Ovary (tissue), 9 donors: ENCODE measurements around the gene SLC29A1. TPM values are rescaled to one million over a fixed set of nuclear protein-coding genes. Genes with fewer than 3 reads are reported as not detected.

ENCODE experiments used
- DNase-seq, 5 donors: peaks; one replicate each; pipeline ENCODE4 v3.0.0-alpha.2; 2019 to 2020
- H3K27ac ChIP-seq, 2 donors: fragments of 200-600 bp; one replicate each; pipeline versions ENCODE4 v1.5.1 to v1.8.0; 2019 to 2022
- H3K27me3 ChIP-seq: fragments of 200-600 bp; one replicate; pipeline ENCODE4 v1.8.0; 2022
- H3K36me3 ChIP-seq: fragments of 200-600 bp; sonication (generic); one replicate; pipeline ENCODE4 v1.5.1; 2019
- H3K4me1 ChIP-seq: one replicate; pipeline ENCODE4 v1.8.1; 2013; ENCODE audit warnings: mild to moderate bottlenecking, moderate library complexity; ENCODE audit not compliant: insufficient read depth
- H3K4me3 ChIP-seq: fragments of 200-600 bp; sonication (generic); one replicate; pipeline ENCODE4 v1.5.1; 2017
- H3K9me3 ChIP-seq, 2 donors: fragments of 200-600 bp in 1 of 2; sonication (generic) in 1 of 2; one replicate each; pipeline versions ENCODE4 v1.5.1 to v1.8.1; 2013 to 2019; ENCODE audit warnings: mild to moderate bottlenecking in 1 of 2, moderate library complexity in 1 of 2
- EP300 ChIP-seq: sonication (generic); formaldehyde crosslinking; IDR thresholded peaks from one replicate; pipeline ENCODE4 v1.6.1; 2017; ENCODE audit warnings: antibody characterized with exemption
- POLR2A ChIP-seq: fragments of 450-650 bp; IDR thresholded peaks from one replicate; pipeline ENCODE4 v1.6.1; 2017; ENCODE audit warnings: antibody characterized with exemption, mild to moderate bottlenecking, moderate library complexity
- WGBS, 3 donors: extraction: QIAGEN DNeasy Blood & Tissue Kit in 1 of 3; methylation state at CpG; one replicate each; pipeline versions ENCODE4 v1.1.5 to v1.1.7; 2013 to 2017; 5-methylcytosine and 5-hydroxymethylcytosine counted together
- intact Hi-C, 4 donors: fragments of 100-400 bp; cut with DNase I; formaldehyde crosslinking; loops; one replicate each; pipeline versions ENCODE4 v1.11.0 to v1.15.1; 2022 to 2023
- polyA plus RNA-seq, 2 donors: library from polyadenylated mRNA; stranded (reverse); fragments of 200-250 nt in 1 of 2; fragments of 350-450 nt in 1 of 2; fragmentation: Illumina TruSeq in 1 of 2; extraction: RNeasy Lipid Tissue Mini Kit (QIAGEN cat#74804) in 1 of 2; gene quantifications; one replicate each; pipeline ENCODE4 v1.2.3, GENCODE V29; 2013 to 2014
- total RNA-seq, 7 donors: library from RNA; depleted of rRNA in 2 of 7; stranded (reverse); fragments of >200 nt in 2 of 7; fragmentation: NEBNext Ultra II Directional in 3 of 7; extraction: Animal tissue kit (Norgen Biotek cat#: 25700) in 3 of 7; gene quantifications; one replicate each; pipeline versions ENCODE4 v1.1.0 to v1.2.4, GENCODE V29; 2016 to 2023
- TF ChIP-seq, protein P1 (sequence below), 3 donors: fragments of 450-650 bp in 2 of 3; fragments of 200-600 bp in 1 of 3; IDR thresholded peaks; one replicate each; pipeline versions ENCODE4 v1.5.1 to v1.8.0; 2016 to 2022; ENCODE audit warnings: antibody characterized with exemption in 3 of 3, mild to moderate bottlenecking in 1 of 3
- donor health status: DM: no; HTN: no; CAD: no; lungs with moderate emphysema.
- donor health status: DM: no; HTN: no; CAD: no.
- donor health status: Bipolar disorder and iron deficiency.
- donor health status: DM: yes; HTN: yes; CAD: no.
- donor health status: DM: no; HTN: no; CAD: no.
- donor health status: DM: yes; HTN: yes; CAD: no.

Gene SLC29A1
- total and polyA plus RNA-seq, 9 donors = 11.2 to 54.0 (median 30.2) TPM

DNA sequence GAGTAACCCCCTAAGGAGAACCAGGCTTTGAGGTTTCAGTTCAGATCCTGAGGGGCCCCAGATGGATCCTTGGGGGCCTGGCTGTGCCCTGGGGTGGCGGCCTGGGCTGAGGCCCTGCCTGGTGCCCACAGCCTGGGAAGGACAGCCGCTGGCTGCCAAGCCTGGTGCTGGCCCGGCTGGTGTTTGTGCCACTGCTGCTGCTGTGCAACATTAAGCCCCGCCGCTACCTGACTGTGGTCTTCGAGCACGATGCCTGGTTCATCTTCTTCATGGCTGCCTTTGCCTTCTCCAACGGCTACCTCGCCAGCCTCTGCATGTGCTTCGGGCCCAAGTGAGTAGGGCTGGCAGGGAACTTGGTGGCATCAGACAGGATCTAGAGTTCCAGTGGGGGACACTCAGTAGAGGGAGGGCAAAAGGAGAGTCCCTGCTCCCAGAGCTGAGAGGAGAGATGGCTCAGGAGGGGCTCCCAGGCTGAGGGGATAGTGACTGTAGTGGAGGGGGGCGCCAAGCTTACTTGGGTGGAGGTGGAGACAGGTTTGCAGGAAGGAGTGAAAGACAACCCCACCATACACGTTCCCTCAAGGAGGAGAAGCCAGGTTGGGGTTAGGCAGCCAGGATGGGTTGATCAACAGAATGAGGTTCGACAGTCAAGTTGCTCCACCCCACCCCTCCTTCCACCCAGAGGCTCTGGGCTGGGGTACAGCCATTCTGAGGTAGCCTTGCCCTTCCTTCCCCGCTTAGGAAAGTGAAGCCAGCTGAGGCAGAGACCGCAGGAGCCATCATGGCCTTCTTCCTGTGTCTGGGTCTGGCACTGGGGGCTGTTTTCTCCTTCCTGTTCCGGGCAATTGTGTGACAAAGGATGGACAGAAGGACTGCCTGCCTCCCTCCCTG is 9.5 kb downstream of the SLC29A1 start:
- Histone ChIP-seq H3K4me3 (no peak overlapping the region), H3K4me1 (peaks cover 11% of the 10 kb centered on the region), H3K27me3 (no peaks in the 10 kb centered on the region), H3K36me3 (no peaks in the 10 kb centered on the region), H3K9me3 (no peaks in the 10 kb centered on the region), H3K27ac (peak overlapping the region; percentile 37 to 48)
- WGBS, 3 donors = 87 to 92% (median 87%) methylated on average over 16 of the region's 16 CpGs
- peak in 2 of 5 donors; percentile 11 to 19 for DNase-seq
- TF ChIP-seq, protein P1, sequence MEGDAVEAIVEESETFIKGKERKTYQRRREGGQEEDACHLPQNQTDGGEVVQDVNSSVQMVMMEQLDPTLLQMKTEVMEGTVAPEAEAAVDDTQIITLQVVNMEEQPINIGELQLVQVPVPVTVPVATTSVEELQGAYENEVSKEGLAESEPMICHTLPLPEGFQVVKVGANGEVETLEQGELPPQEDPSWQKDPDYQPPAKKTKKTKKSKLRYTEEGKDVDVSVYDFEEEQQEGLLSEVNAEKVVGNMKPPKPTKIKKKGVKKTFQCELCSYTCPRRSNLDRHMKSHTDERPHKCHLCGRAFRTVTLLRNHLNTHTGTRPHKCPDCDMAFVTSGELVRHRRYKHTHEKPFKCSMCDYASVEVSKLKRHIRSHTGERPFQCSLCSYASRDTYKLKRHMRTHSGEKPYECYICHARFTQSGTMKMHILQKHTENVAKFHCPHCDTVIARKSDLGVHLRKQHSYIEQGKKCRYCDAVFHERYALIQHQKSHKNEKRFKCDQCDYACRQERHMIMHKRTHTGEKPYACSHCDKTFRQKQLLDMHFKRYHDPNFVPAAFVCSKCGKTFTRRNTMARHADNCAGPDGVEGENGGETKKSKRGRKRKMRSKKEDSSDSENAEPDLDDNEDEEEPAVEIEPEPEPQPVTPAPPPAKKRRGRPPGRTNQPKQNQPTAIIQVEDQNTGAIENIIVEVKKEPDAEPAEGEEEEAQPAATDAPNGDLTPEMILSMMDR (IDR thresholded peaks at IDR 0.05) = no peak
- TF ChIP-seq POLR2A = no peak
- no peak for TF ChIP-seq EP300
- intact Hi-C loops = loop anchor here in 1 of 4 donors (5.0 kb wide), 1 partner anchor 61 kb away; no protein-coding TSS in a partner anchor

DNA sequence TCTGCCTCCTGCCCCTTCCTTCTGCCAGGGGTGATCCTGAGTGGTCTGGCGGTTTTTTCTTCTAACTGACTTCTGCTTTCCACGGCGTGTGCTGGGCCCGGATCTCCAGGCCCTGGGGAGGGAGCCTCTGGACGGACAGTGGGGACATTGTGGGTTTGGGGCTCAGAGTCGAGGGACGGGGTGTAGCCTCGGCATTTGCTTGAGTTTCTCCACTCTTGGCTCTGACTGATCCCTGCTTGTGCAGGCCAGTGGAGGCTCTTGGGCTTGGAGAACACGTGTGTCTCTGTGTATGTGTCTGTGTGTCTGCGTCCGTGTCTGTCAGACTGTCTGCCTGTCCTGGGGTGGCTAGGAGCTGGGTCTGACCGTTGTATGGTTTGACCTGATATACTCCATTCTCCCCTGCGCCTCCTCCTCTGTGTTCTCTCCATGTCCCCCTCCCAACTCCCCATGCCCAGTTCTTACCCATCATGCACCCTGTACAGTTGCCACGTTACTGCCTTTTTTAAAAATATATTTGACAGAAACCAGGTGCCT is 10.2 kb downstream of the SLC29A1 start:
- intact Hi-C loops = loop anchor here in 1 of 4 donors (5.0 kb wide), 1 partner anchor 61 kb away; no protein-coding TSS in a partner anchor
- peak in 2 of 5 donors; percentile 24 to 29 for DNase-seq
- Histone ChIP-seq H3K4me3 (no peak overlapping the region), H3K9me3 (no peaks in the 10 kb centered on the region), H3K4me1 (peaks cover 10% of the 10 kb centered on the region), H3K27me3 (no peaks in the 10 kb centered on the region), H3K36me3 (no peaks in the 10 kb centered on the region), H3K27ac (peak overlapping the region; percentile 37 to 48)
- 63 to 74% (median 65%) methylated on average over 14 of the region's 14 CpGs for whole genome bisulfite sequencing, 3 donors
- TF ChIP-seq, protein P1 (IDR thresholded peaks at IDR 0.05) = no peak
- TF ChIP-seq EP300 (no peak), POLR2A (no peak)

DNA sequence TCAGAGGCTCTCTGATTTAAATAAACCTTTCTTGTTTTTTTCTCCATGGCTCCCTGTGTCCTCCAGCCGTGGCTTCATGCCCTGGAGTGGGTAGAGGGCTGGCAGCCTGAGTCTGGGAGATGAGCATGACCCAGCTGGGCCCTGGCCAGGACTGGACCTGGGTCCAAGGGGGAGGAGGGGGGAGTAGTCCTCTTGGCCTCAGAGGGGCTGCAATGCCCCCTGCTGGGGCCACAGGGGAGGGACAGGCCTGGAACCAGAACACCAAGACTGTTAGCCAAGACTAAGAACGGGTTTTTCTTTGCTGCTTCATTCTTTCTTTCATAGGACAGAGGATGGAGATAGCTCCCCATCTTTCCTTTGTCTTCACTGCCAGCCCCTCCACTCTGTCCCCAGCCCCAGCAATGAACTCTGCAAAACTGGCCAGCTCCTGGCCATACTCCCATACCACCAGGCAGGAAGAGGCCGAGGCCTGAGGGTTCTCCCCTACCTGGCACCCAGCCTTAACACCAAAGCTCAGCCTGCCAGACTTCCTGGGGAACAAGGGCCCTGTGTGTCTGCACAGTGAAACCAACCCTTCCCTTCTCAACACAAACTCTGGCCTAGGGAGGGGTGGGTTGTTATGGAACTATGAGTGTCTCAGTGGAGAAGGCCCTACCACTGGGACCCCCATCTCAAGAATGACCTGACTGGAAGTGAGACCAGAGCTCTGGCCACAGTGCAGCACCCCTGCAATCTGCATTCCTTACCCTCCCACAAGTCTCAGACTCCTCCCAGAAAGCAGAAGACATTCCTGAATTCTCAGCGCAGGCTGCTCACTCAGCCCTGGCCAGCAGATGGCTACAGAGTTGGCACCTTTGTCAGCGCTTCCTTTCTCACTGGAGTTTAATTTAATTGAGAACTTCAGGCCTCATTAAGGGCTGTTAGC is 11.0 kb downstream of the SLC29A1 start:
- H3K27ac ChIP-seq = peak overlapping the region; percentile 37 to 48
- peak; percentile 74 to 87 (median 84) for DNase-seq
- H3K9me3 ChIP-seq = no peaks in the 10 kb centered on the region
- no peak overlapping the region for H3K4me3 ChIP-seq
- intact Hi-C loops = loop anchor here (5.0 kb wide), 2 partner anchors 62 to 132 kb away; no protein-coding TSS in a partner anchor
- peaks cover 10% of the 10 kb centered on the region for H3K4me1 ChIP-seq
- WGBS, 3 donors = 4 to 10% (median 7%) methylated on average over 5 of the region's 5 CpGs
- H3K27me3 ChIP-seq = no peaks in the 10 kb centered on the region
- TF ChIP-seq POLR2A (no peak), EP300 (no peak)
- TF ChIP-seq, protein P1 (IDR thresholded peaks at IDR 0.05) = peak; percentile 69 to 74 (median 71)
- no peaks in the 10 kb centered on the region for H3K36me3 ChIP-seq

DNA sequence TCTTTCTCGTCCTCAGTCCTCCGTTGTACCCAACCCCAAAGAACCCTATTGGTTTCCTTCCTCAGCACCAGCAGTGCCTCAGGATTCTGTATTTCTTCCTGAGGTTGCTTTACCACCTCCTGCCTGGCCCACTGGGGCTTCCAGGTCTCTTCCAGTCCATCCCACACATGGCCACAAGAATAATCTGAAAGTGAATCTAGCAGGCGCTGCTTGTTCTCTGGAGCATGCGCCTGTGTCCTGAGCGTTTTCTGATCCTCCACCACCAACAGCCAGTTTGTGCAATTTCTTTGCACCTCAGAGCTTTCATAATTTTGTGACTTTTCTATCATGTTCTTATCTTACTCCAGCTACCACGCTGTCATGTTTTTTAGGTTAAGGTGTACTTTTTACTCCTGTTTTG is 11.9 kb downstream of the SLC29A1 start:
- H3K9me3 ChIP-seq = no peaks in the 10 kb centered on the region
- no peaks in the 10 kb centered on the region for H3K27me3 ChIP-seq
- H3K27ac ChIP-seq = peak overlapping the region in 1 of 2 donors; percentile 48
- 65 to 80% (median 79%) methylated on average over 6 of the region's 6 CpGs for WGBS, 3 donors
- intact Hi-C loops = loop anchor here in 3 of 4 donors (5.0 kb wide), 2 partner anchors 63 to 133 kb away; no protein-coding TSS in a partner anchor
- H3K4me3 ChIP-seq = no peak overlapping the region
- no peaks in the 10 kb centered on the region for H3K36me3 ChIP-seq
- DNase-seq = peak in 2 of 5 donors; percentile 15 to 26
- H3K4me1 ChIP-seq = peaks cover 10% of the 10 kb centered on the region
- TF ChIP-seq, protein P1 (IDR thresholded peaks at IDR 0.05) = no peak
- TF ChIP-seq POLR2A = no peak
- TF ChIP-seq EP300 = no peak
